Effector memory CD4-positive, alpha-beta T cell (primary cell): ENCODE measurements around the gene HMGB4.

Experiments used
- DNase-seq, 3 donors: peaks; one replicate each; pipeline ENCODE4 v3.0.0-alpha.2; 2020
- H3K27ac ChIP-seq: 2 replicates; pipeline ENCODE4 v1.7.0; 2013; ENCODE audit warnings: mild to moderate bottlenecking, low read length, moderate library complexity; ENCODE audit not compliant: insufficient read depth, poor library complexity, severe bottlenecking
- H3K27me3 ChIP-seq: replicated peaks from 2 replicates; pipeline ENCODE4 v1.7.0; 2013; ENCODE audit warnings: mild to moderate bottlenecking, low read length; ENCODE audit not compliant: insufficient read depth, control insufficient read depth, poor library complexity, severe bottlenecking
- H3K36me3 ChIP-seq: 2 replicates; pipeline ENCODE4 v1.7.0; 2013; ENCODE audit warnings: mild to moderate bottlenecking, low read length, moderate library complexity; ENCODE audit not compliant: control insufficient read depth, insufficient read depth
- H3K4me1 ChIP-seq: 2 replicates; pipeline ENCODE4 v1.7.0; 2013; ENCODE audit warnings: low read length, mild to moderate bottlenecking; ENCODE audit not compliant: control insufficient read depth, insufficient read depth, poor library complexity, severe bottlenecking
- H3K4me3 ChIP-seq: 2 replicates; pipeline ENCODE4 v1.7.0; 2013; ENCODE audit warnings: low read length, low read depth, mild to moderate bottlenecking; ENCODE audit not compliant: insufficient read depth, poor library complexity, severe bottlenecking
- H3K9me3 ChIP-seq: 2 replicates; pipeline ENCODE4 v1.7.0; 2013; ENCODE audit warnings: mild to moderate bottlenecking, low read length, moderate library complexity; ENCODE audit not compliant: control insufficient read depth

HMGB4 gene

GRCh38 chr1:33842348-33842747, 21.5 kb upstream of the HMGB4 start:
- Histone ChIP-seq H3K4me3 (no peak overlapping the region), H3K9me3 (no peaks in the 10 kb centered on the region), H3K27ac (no peak overlapping the region), H3K27me3 (no peaks in the 10 kb centered on the region), H3K36me3 (no peaks in the 10 kb centered on the region), H3K4me1 (no peaks in the 10 kb centered on the region)
- no peak for DNase-seq

- Histone ChIP-seq H3K9me3 (no peaks in the 10 kb centered on the region), H3K27ac (no peak overlapping the region), H3K4me1 (no peaks in the 10 kb centered on the region), H3K36me3 (no peaks in the 10 kb centered on the region), H3K4me3 (no peak overlapping the region), H3K27me3 (no peaks in the 10 kb centered on the region)
- no peak for DNase-seq
Measured at GRCh38 chr1:33844166-33844565, 19.7 kb upstream of the HMGB4 start.

GRCh38 chr1:33846861-33847260, 17.0 kb upstream of the HMGB4 start:
- Histone ChIP-seq H3K27ac (no peak overlapping the region), H3K4me1 (no peaks in the 10 kb centered on the region), H3K27me3 (no peaks in the 10 kb centered on the region), H3K36me3 (no peaks in the 10 kb centered on the region), H3K4me3 (no peak overlapping the region), H3K9me3 (no peaks in the 10 kb centered on the region)
- DNase-seq, result no peak

GRCh38 chr1:33848205-33848937, 15.5 kb upstream of the HMGB4 start:
- Histone ChIP-seq H3K4me1 (no peaks in the 10 kb centered on the region), H3K4me3 (no peak overlapping the region), H3K27ac (no peak overlapping the region), H3K27me3 (no peaks in the 10 kb centered on the region), H3K9me3 (no peaks in the 10 kb centered on the region), H3K36me3 (no peaks in the 10 kb centered on the region)
- DNase-seq, result no peak

GRCh38 chr1:33849211-33849610, 14.7 kb upstream of the HMGB4 start:
- Histone ChIP-seq H3K27ac (no peak overlapping the region), H3K36me3 (no peaks in the 10 kb centered on the region), H3K4me3 (no peak overlapping the region), H3K4me1 (no peaks in the 10 kb centered on the region), H3K27me3 (no peaks in the 10 kb centered on the region), H3K9me3 (no peaks in the 10 kb centered on the region)
- DNase-seq, result no peak

GRCh38 chr1:33850481-33850880, 13.4 kb upstream of the HMGB4 start:
- no peaks in the 10 kb centered on the region for H3K27me3 ChIP-seq
- H3K36me3 ChIP-seq, result no peaks in the 10 kb centered on the region
- no peaks in the 10 kb centered on the region for H3K4me1 ChIP-seq
- no peaks in the 10 kb centered on the region for H3K9me3 ChIP-seq
- no peak for DNase-seq
- no peak overlapping the region for H3K4me3 ChIP-seq
- no peak overlapping the region for H3K27ac ChIP-seq

GRCh38 chr1:33852711-33853110, 11.2 kb upstream of the HMGB4 start:
- no peak overlapping the region for H3K4me3 ChIP-seq
- no peaks in the 10 kb centered on the region for H3K4me1 ChIP-seq
- no peaks in the 10 kb centered on the region for H3K27me3 ChIP-seq
- no peak overlapping the region for H3K27ac ChIP-seq
- DNase-seq, result no peak
- no peaks in the 10 kb centered on the region for H3K9me3 ChIP-seq
- H3K36me3 ChIP-seq, result no peaks in the 10 kb centered on the region

- Histone ChIP-seq H3K4me3 (no peak overlapping the region), H3K4me1 (no peaks in the 10 kb centered on the region), H3K9me3 (no peaks in the 10 kb centered on the region), H3K27me3 (no peaks in the 10 kb centered on the region), H3K27ac (no peak overlapping the region), H3K36me3 (no peaks in the 10 kb centered on the region)
- no peak for DNase-seq
Measured at GRCh38 chr1:33853431-33853830, 10.4 kb upstream of the HMGB4 start.

GRCh38 chr1:33854091-33854490, 9.8 kb upstream of the HMGB4 start:
- no peak for DNase-seq
- Histone ChIP-seq H3K9me3 (no peaks in the 10 kb centered on the region), H3K4me3 (no peak overlapping the region), H3K36me3 (no peaks in the 10 kb centered on the region), H3K27ac (no peak overlapping the region), H3K4me1 (no peaks in the 10 kb centered on the region), H3K27me3 (no peaks in the 10 kb centered on the region)

- H3K27ac ChIP-seq, result no peak overlapping the region
- no peaks in the 10 kb centered on the region for H3K4me1 ChIP-seq
- H3K4me3 ChIP-seq, result no peak overlapping the region
- no peaks in the 10 kb centered on the region for H3K9me3 ChIP-seq
- H3K36me3 ChIP-seq, result no peaks in the 10 kb centered on the region
- no peak for DNase-seq
- no peaks in the 10 kb centered on the region for H3K27me3 ChIP-seq
Measured at GRCh38 chr1:33860671-33861070, 3.2 kb upstream of the HMGB4 start.
